ENCODE data around the gene LY6G5C. TPM values are rescaled to one million over a fixed set of nuclear protein-coding genes. Genes with fewer than 3 reads are reported as not detected.

The LY6G5C gene
- polyA plus RNA-seq, 3 donors: 4.8 to 7.3 (median 5.8) TPM

GRCh38 chr6:31666337-31666965 is 14.4 kb downstream of the LY6G5C start:
- Histone ChIP-seq H3K9me3 (replicated peaks in 1 of 2; ENCODE audit: control insufficient read depth in 1 of 2, insufficient read depth in 1 of 2, low read length in 2 of 2) (no peaks in the 10 kb centered on the region), H3K4me2 (replicated peaks; ENCODE audit: extremely low read depth, low read length, poor library complexity, severe bottlenecking) (peak overlapping the region; percentile 97), H3K79me2 (ENCODE audit: insufficient read depth, low read length) (peaks cover 68% of the 10 kb centered on the region), H3K27me3 (ENCODE audit: control insufficient read depth in 2 of 2, insufficient read depth in 2 of 2, low read length in 2 of 2) (no peaks in the 10 kb centered on the region), H3K27ac (ENCODE audit: low read depth in 1 of 2, low read length in 2 of 2) (peak overlapping the region; percentile 93 to 95), H3K4me1 (ENCODE audit: control insufficient read depth in 1 of 2, insufficient read depth in 2 of 2, low read length in 2 of 2) (peaks cover 42 to 53% of the 10 kb centered on the region in 2 donors), H3K4me3 (replicated peaks in 1 of 3; ENCODE audit: low read depth in 2 of 3, low read length in 3 of 3) (peak overlapping the region; percentile 87 to 94 (median 90)), H2AFZ (ENCODE audit: insufficient read depth, low read depth, low read length, poor library complexity, severe bottlenecking) (peak overlapping the region; percentile 81), H4K20me1 (ENCODE audit: insufficient read depth, low read length) (peaks cover 11% of the 10 kb centered on the region), H3K9ac (ENCODE audit: insufficient read depth, low read length, poor library complexity, severe bottlenecking) (peak overlapping the region; percentile 88), H3K36me3 (replicated peaks in 1 of 2; ENCODE audit: control insufficient read depth in 1 of 2, insufficient read depth in 2 of 2, low read length in 2 of 2) (peaks cover 51 to 70% of the 10 kb centered on the region in 2 donors)
- 8% methylated on average over 15 of the region's 15 CpGs for WGBS (ENCODE audit: insufficient coverage)
- Mint-ChIP-seq H3K36me3 (peaks cover 66 to 78% of the 10 kb centered on the region in 2 donors), H3K9me3 (peaks cover 0 to under 1% (median 0%) of the 10 kb centered on the region in 7 donors), H3K4me1 (peaks cover 46% of the 10 kb centered on the region), H3K27me3 (ENCODE audit: low read depth in 3 of 3) (peaks cover 0 to 1% (median 0%) of the 10 kb centered on the region in 3 donors), H3K4me3 (peak overlapping the region; percentile 93 to 98), H3K27ac (peak overlapping the region; percentile 96 to 98 (median 98))
- TF ChIP-seq CTCF (IDR thresholded peaks at IDR 0.05): no peak
- no peak for DNase-seq
- intact Hi-C loops (cut with micrococcal nuclease): loop anchor here (5.0 kb wide), 5 partner anchors 36 to 291 kb away; partner anchors contain the start of genes ABHD16A (in 1 of the 2), CLIC1 (in 1 of the 2), DDX39B (in 1 of the 2) and NELFE (in 1 of the 2)

- Histone ChIP-seq H3K79me2 (ENCODE audit: insufficient read depth, low read length) (peaks cover 72% of the 10 kb centered on the region), H2AFZ (ENCODE audit: insufficient read depth, low read depth, low read length, poor library complexity, severe bottlenecking) (peak within 1 kb of the TSS; percentile 81), H3K4me3 (replicated peaks in 1 of 3; ENCODE audit: low read depth in 2 of 3, low read length in 3 of 3) (peak within 1 kb of the TSS; percentile 87 to 94 (median 90)), H3K4me1 (ENCODE audit: control insufficient read depth in 1 of 2, insufficient read depth in 2 of 2, low read length in 2 of 2) (peaks cover 48 to 60% of the 10 kb centered on the region in 2 donors), H3K4me2 (replicated peaks; ENCODE audit: extremely low read depth, low read length, poor library complexity, severe bottlenecking) (peak within 1 kb of the TSS; percentile 97), H3K9me3 (replicated peaks in 1 of 2; ENCODE audit: control insufficient read depth in 1 of 2, insufficient read depth in 1 of 2, low read length in 2 of 2) (no peaks in the 10 kb centered on the region), H3K9ac (ENCODE audit: insufficient read depth, low read length, poor library complexity, severe bottlenecking) (peak within 1 kb of the TSS; percentile 88), H4K20me1 (ENCODE audit: insufficient read depth, low read length) (peaks cover 6% of the 10 kb centered on the region), H3K36me3 (replicated peaks in 1 of 2; ENCODE audit: control insufficient read depth in 1 of 2, insufficient read depth in 2 of 2, low read length in 2 of 2) (peaks cover 44 to 62% of the 10 kb centered on the region in 2 donors), H3K27me3 (ENCODE audit: control insufficient read depth in 2 of 2, insufficient read depth in 2 of 2, low read length in 2 of 2) (no peaks in the 10 kb centered on the region), H3K27ac (ENCODE audit: low read depth in 1 of 2, low read length in 2 of 2) (peak within 1 kb of the TSS; percentile 93 to 95)
- intact Hi-C loops (cut with micrococcal nuclease): loop anchor here (1.0 to 5.0 kb wide), 6 partner anchors 13 to 292 kb away; partner anchors contain the start of genes BAG6 (in 2 of the 2), ABHD16A (in 1 of the 2), CLIC1 (in 1 of the 2) and DDX39B (in 1 of the 2)
- no peaks in the 10 kb centered on the region for H3K9me3 Mint-ChIP-seq
- peak within 1 kb of the TSS; percentile 93 to 98 for H3K4me3 Mint-ChIP-seq
- no peak for TF ChIP-seq CTCF (IDR thresholded peaks at IDR 0.05)
- peak; percentile 96 to 97 (median 96) for DNase-seq
- H3K4me1 Mint-ChIP-seq: peaks cover 53% of the 10 kb centered on the region
- H3K27me3 Mint-ChIP-seq (ENCODE audit: low read depth in 3 of 3): peaks cover 0 to 1% (median 0%) of the 10 kb centered on the region in 3 donors
- peak within 1 kb of the TSS; percentile 96 to 98 (median 98) for H3K27ac Mint-ChIP-seq
- peaks cover 59 to 75% of the 10 kb centered on the region in 2 donors for H3K36me3 Mint-ChIP-seq
- under 1% methylated on average over 33 of the region's 63 CpGs for WGBS (ENCODE audit: insufficient coverage)
Measured at GRCh38 chr6:31665501-31666336, 15.1 kb downstream of the LY6G5C start, which contains the start of gene CSNK2B. CSNK2B (plus strand) TSS chr6:31666080; CDS start chr6:31666832, 752 bp downstream.

Data from CD14-positive monocyte (primary cell).